ENCODE measurements around the gene EDAR.

GRCh38 chr2:108947271-108947907 is 41.6 kb downstream of the EDAR start:
- no peak for TF ChIP-seq CTCF (conservative IDR thresholded peaks at IDR 0.05 in 1 of 2, IDR thresholded peaks at IDR 0.05 in 1 of 2; ENCODE audit: extremely low read depth in 1 of 2, insufficient read depth in 1 of 2, low read depth in 1 of 2, low read length in 2 of 2)
- TF ChIP-seq EZH2 (IDR thresholded peaks at IDR 0.05; ENCODE audit: borderline replicate concordance, low read length) = no peak
